IMR-90 (cell line): ENCODE results near the gene RGL4. TPM values are rescaled to one million over a fixed set of nuclear protein-coding genes. Genes with fewer than 3 reads are reported as not detected.

Experiments
- ATAC-seq: fragments of 200-7000 bp; cut with Tn5 transposase; 2 replicates; pipeline ENCODE4 v1.9.1; 2020; ENCODE audit warnings: low read depth, mild to moderate bottlenecking, moderate library complexity
- BruUV-seq: library from RNA; stranded (reverse); fragments of 400-500 nt; replicated peaks from 2 replicates; lab custom pipeline; 2021; lab: Mats Ljungman, UMichigan
- CTCF ChIA-PET: fragments of 300-600 bp; formaldehyde crosslinking; extraction: SDS; loops from one replicate; lab custom pipeline; 2021; ENCODE audit warnings: antibody characterized with exemption; lab: Yijun Ruan, JAX
- POLR2A ChIA-PET: fragments of 300-600 bp; sonication (Branson Sonifier 250); formaldehyde crosslinking; loops from one replicate; lab custom pipeline; 2022; ENCODE audit warnings: antibody characterized with exemption; ENCODE audit not compliant: unreplicated experiment; lab: Charles Lee
- DNase-seq: peaks from one replicate; pipeline ENCODE4 v3.0.0; 2013
- H2AFZ ChIP-seq: replicated peaks from 2 replicates; pipeline ENCODE3; 2013; ENCODE audit warnings: low read length, mild to moderate bottlenecking; ENCODE audit not compliant: poor library complexity
- H2AK5ac ChIP-seq: 2 replicates; pipeline ENCODE4 v1.6.1; 2013; ENCODE audit warnings: low read depth, low read length, inconsistent platforms
- H2AK9ac ChIP-seq: replicated peaks from 2 replicates; pipeline ENCODE3; 2013; ENCODE audit warnings: mild to moderate bottlenecking, low read depth, low read length, moderate library complexity; ENCODE audit not compliant: poor library complexity
- H2BK120ac ChIP-seq: 2 replicates; pipeline ENCODE4 v1.6.1; 2013; ENCODE audit warnings: low read depth, low read length, inconsistent platforms
- H2BK15ac ChIP-seq: 3 replicates; pipeline ENCODE4 v1.6.1; 2013; ENCODE audit warnings: low read depth, low read length, inconsistent platforms
- H2BK20ac ChIP-seq: 2 replicates; pipeline ENCODE4 v1.6.1; 2013; ENCODE audit warnings: low read depth, mild to moderate bottlenecking, inconsistent platforms, low read length, moderate library complexity
- H2BK5ac ChIP-seq: 2 replicates; pipeline ENCODE4 v1.6.1; 2013; ENCODE audit warnings: mild to moderate bottlenecking, low read depth, low read length, inconsistent platforms; ENCODE audit not compliant: poor library complexity, severe bottlenecking
- H3K14ac ChIP-seq: replicated peaks from 2 replicates; pipeline ENCODE4 v1.6.1; 2013; ENCODE audit warnings: low read depth, low read length, inconsistent platforms
- H3K18ac ChIP-seq: 2 replicates; pipeline ENCODE4 v1.6.1; 2013; ENCODE audit warnings: low read depth, low read length, control low read depth
- H3K23ac ChIP-seq: 2 replicates; pipeline ENCODE4 v1.6.1; 2013; ENCODE audit warnings: low read depth, low read length, inconsistent platforms
- H3K27ac ChIP-seq: 2 replicates; pipeline ENCODE4 v1.5.1; 2013; ENCODE audit warnings: mild to moderate bottlenecking, control low read depth, low read length; ENCODE audit not compliant: insufficient read depth
- H3K27me3 ChIP-seq: 2 replicates; pipeline ENCODE4 v1.6.1; 2013; ENCODE audit warnings: low read length; ENCODE audit not compliant: control insufficient read depth, insufficient read depth
- H3K36me3 ChIP-seq: 2 replicates; pipeline ENCODE4 v1.6.1; 2013; ENCODE audit warnings: low read length, mixed read lengths; ENCODE audit not compliant: control insufficient read depth, insufficient read depth
- H3K4ac ChIP-seq: 2 replicates; pipeline ENCODE4 v1.6.1; 2013; ENCODE audit warnings: low read depth, low read length, inconsistent platforms
- H3K4me1 ChIP-seq: 2 replicates; pipeline ENCODE4 v1.6.1; 2013; ENCODE audit warnings: low read length, mixed read lengths; ENCODE audit not compliant: control insufficient read depth, insufficient read depth
- H3K4me2 ChIP-seq: 2 replicates; pipeline ENCODE4 v1.6.1; 2013; ENCODE audit warnings: low read depth, mild to moderate bottlenecking, control low read depth, low read length, moderate library complexity
- H3K4me3 ChIP-seq: 2 replicates; pipeline ENCODE4 v1.5.1; 2013; ENCODE audit warnings: low read depth, mild to moderate bottlenecking, control low read depth, low read length, moderate library complexity; ENCODE audit not compliant: insufficient read depth
- H3K56ac ChIP-seq: 2 replicates; pipeline ENCODE4 v1.6.1; 2013; ENCODE audit warnings: low read length, inconsistent platforms; ENCODE audit not compliant: insufficient read depth; ENCODE audit errors: extremely low read depth
- H3K79me1 ChIP-seq, 2 experiments: 2 replicates each; pipeline ENCODE4 v1.6.1; 2013; ENCODE audit warnings: low read length in 2 of 2, inconsistent platforms in 1 of 2, low read depth in 1 of 2
- H3K9ac ChIP-seq: 2 replicates; pipeline ENCODE4 v1.6.1; 2013; ENCODE audit warnings: low read depth, low read length, control low read depth
- H3K9me1 ChIP-seq: 2 replicates; pipeline ENCODE4 v1.6.1; 2013; ENCODE audit warnings: low read length, inconsistent platforms; ENCODE audit not compliant: insufficient read depth
- H3K9me3 ChIP-seq: 2 replicates; pipeline ENCODE4 v1.6.1; 2013; ENCODE audit warnings: low read length; ENCODE audit not compliant: control insufficient read depth, insufficient read depth
- H4K20me1 ChIP-seq: 2 replicates; pipeline ENCODE4 v1.6.1; 2013; ENCODE audit warnings: low read length, inconsistent platforms; ENCODE audit not compliant: insufficient read depth
- H4K5ac ChIP-seq: 2 replicates; pipeline ENCODE4 v1.6.1; 2013; ENCODE audit warnings: mild to moderate bottlenecking, low read depth, low read length, control low read depth
- H4K8ac ChIP-seq, 2 experiments: 2 replicates each; pipeline ENCODE4 v1.6.1; 2013; ENCODE audit warnings: low read depth in 2 of 2, low read length in 2 of 2, control low read depth in 1 of 2, inconsistent platforms in 1 of 2
- H4K91ac ChIP-seq: 2 replicates; pipeline ENCODE4 v1.6.1; 2013; ENCODE audit warnings: low read depth, low read length, inconsistent platforms; ENCODE audit not compliant: insufficient read depth
- BHLHE40 ChIP-seq: fragments of 150-350 bp; IDR thresholded peaks from 2 replicates; pipeline ENCODE4 v1.6.1; 2016; ENCODE audit warnings: mild to moderate bottlenecking, low read depth, low read length
- CHD1 ChIP-seq: IDR thresholded peaks from 2 replicates; pipeline ENCODE4 v1.6.1; 2012; ENCODE audit warnings: low read depth, low read length, improper control_type of control experiment
- ELK1 ChIP-seq: fragments of 150-350 bp; IDR thresholded peaks from 2 replicates; pipeline ENCODE4 v1.6.1; 2016; ENCODE audit warnings: low read depth, mild to moderate bottlenecking, low read length, moderate library complexity, borderline replicate concordance
- FOS ChIP-seq: fragments of 150-350 bp; IDR thresholded peaks from 2 replicates; pipeline ENCODE4 v1.6.1; 2016; ENCODE audit warnings: low read depth, low read length
- NFE2L2 ChIP-seq: fragments of 150-350 bp; IDR thresholded peaks from 2 replicates; pipeline ENCODE4 v1.6.1; 2016; ENCODE audit warnings: low read depth, mild to moderate bottlenecking, low read length
- RAD21 ChIP-seq: IDR thresholded peaks from 2 replicates; pipeline ENCODE4 v1.6.1; 2012; ENCODE audit warnings: low read length, improper control_type of control experiment
- RCOR1 ChIP-seq: IDR thresholded peaks from 2 replicates; pipeline ENCODE4 v1.6.1; 2012; ENCODE audit warnings: mild to moderate bottlenecking, low read length, improper control_type of control experiment; ENCODE audit not compliant: insufficient replicate concordance
- RFX5 ChIP-seq: IDR thresholded peaks from 2 replicates; pipeline ENCODE4 v1.8.0; 2012; ENCODE audit warnings: low read depth, mild to moderate bottlenecking, low read length, moderate library complexity
- USF2 ChIP-seq: fragments of 150-350 bp; IDR thresholded peaks from 2 replicates; pipeline ENCODE4 v1.6.1; 2017; ENCODE audit warnings: mild to moderate bottlenecking, antibody characterized with exemption, low read length, low read depth
- WGBS, 2 experiments: methylation state at CpG; one replicate each; pipeline versions ENCODE4 v1.1.5 to v1.1.7; 2013; ENCODE audit warnings: missing lambda C conversion rate in 2 of 2; ENCODE audit not compliant: insufficient read length in 1 of 2; ENCODE audit errors: extremely low coverage in 2 of 2; 5-methylcytosine and 5-hydroxymethylcytosine counted together
- dilution Hi-C: fragments of 300-500 bp; cut with HindIII; formaldehyde crosslinking; loops from one replicate; pipeline ENCODE4 v1.14.3; 2018; ENCODE audit warnings: low sequenced_read_pairs; ENCODE audit not compliant: unreplicated experiment
- in situ Hi-C: fragments of 300-500 bp; cut with MboI; formaldehyde crosslinking; loops from 3 replicates; pipeline ENCODE4 v1.14.3; 2019; ENCODE audit warnings: low sequenced_read_pairs, inconsistent platforms, mixed read lengths
- intact Hi-C: fragments of 100-400 bp; cut with micrococcal nuclease; formaldehyde crosslinking; loops from 2 replicates; pipeline ENCODE4 v1.10.0; 2022
- polyA plus RNA-seq, 3 experiments: library from polyadenylated mRNA; depleted of rRNA; stranded (reverse); fragments of >200 nt; gene quantifications; 2 replicates each; pipeline ENCODE4 v1.2.3, GENCODE V29; 2012; ENCODE audit warnings: low replicate concordance in 1 of 3
- total RNA-seq: library from RNA; depleted of rRNA; stranded (reverse); fragments of >200 nt; gene quantifications from 2 replicates; pipeline ENCODE4 v1.2.3, GENCODE V29; 2012
- TF ChIP-seq, protein P1 (sequence below): conservative IDR thresholded peaks from 2 replicates; pipeline ENCODE4 v1.5.1; 2012; ENCODE audit warnings: mild to moderate bottlenecking, low read depth, low read length, improper control_type of control experiment

RGL4 gene
- total and polyA plus RNA-seq, 2 of the 4 experiments (the other 2 are of a cell fraction): not detected

GRCh38 chr22:23652286-23652685 is 38.5 kb upstream of the RGL4 start:
- Histone ChIP-seq H4K5ac (no peak overlapping the region), H2AFZ (no peak overlapping the region), H2BK15ac (no peak overlapping the region), H2BK20ac (no peak overlapping the region), H3K56ac (no peak overlapping the region), H2BK120ac (no peak overlapping the region), H4K91ac (no peak overlapping the region), H4K8ac (no peak overlapping the region), H4K20me1 (no peaks in the 10 kb centered on the region; the same call in 1 of the 2 replicates), H3K4ac (no peak overlapping the region), H3K4me3 (no peak overlapping the region), H3K79me1 (no peaks in the 10 kb centered on the region), H3K4me1 (no peaks in the 10 kb centered on the region), H3K9me3 (no peaks in the 10 kb centered on the region), H3K36me3 (peaks cover 1% of the 10 kb centered on the region; the same call in 1 of the 2 replicates), H3K9ac (no peak overlapping the region), H2AK5ac (no peak overlapping the region), H3K27me3 (no peaks in the 10 kb centered on the region), H3K14ac (no peak overlapping the region), H3K23ac (no peak overlapping the region), H3K4me2 (no peak overlapping the region), H2AK9ac (no peak overlapping the region), H3K27ac (no peak overlapping the region), H3K18ac (no peak overlapping the region), H2BK5ac (no peak overlapping the region), H3K9me1 (peaks cover 5% of the 10 kb centered on the region; the same call in 1 of the 2 replicates)
- in situ Hi-C loops (no loop called here), dilution Hi-C loops (no loop called here), intact Hi-C loops (no loop called here)
- TF ChIP-seq USF2 (no peak), RFX5 (no peak), BHLHE40 (no peak), RCOR1 (no peak), RAD21 (no peak), CHD1 (no peak), ELK1 (no peak), FOS (no peak), NFE2L2 (no peak)
- TF ChIP-seq, protein P1, sequence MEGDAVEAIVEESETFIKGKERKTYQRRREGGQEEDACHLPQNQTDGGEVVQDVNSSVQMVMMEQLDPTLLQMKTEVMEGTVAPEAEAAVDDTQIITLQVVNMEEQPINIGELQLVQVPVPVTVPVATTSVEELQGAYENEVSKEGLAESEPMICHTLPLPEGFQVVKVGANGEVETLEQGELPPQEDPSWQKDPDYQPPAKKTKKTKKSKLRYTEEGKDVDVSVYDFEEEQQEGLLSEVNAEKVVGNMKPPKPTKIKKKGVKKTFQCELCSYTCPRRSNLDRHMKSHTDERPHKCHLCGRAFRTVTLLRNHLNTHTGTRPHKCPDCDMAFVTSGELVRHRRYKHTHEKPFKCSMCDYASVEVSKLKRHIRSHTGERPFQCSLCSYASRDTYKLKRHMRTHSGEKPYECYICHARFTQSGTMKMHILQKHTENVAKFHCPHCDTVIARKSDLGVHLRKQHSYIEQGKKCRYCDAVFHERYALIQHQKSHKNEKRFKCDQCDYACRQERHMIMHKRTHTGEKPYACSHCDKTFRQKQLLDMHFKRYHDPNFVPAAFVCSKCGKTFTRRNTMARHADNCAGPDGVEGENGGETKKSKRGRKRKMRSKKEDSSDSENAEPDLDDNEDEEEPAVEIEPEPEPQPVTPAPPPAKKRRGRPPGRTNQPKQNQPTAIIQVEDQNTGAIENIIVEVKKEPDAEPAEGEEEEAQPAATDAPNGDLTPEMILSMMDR: no peak
- POLR2A ChIA-PET: no interaction called here
- BruUV-seq: no TSS peak
- 85% methylated on average over 5 of the region's 7 CpGs; no CpG with 5 or more reads in 1 of the 2 experiments for WGBS, 2 experiments
- CTCF ChIA-PET: no interaction called here
- ATAC-seq (no peak), DNase-seq (no peak)
